HepG2 (cell line): Measurements from ENCODE around the gene FIS1. TPM values are rescaled to one million over a fixed set of nuclear protein-coding genes. Genes with fewer than 3 reads are reported as not detected.
A peak's percentile ranks its signal among the peaks of the same experiment; 100 is the strongest.

Source experiments
- AKNA ChIP-seq: sonication (generic); formaldehyde crosslinking; IDR thresholded peaks from 2 replicates; pipeline ENCODE4 v1.4.0; 2020; ENCODE audit warnings: missing genetic modification reagents, borderline replicate concordance
- ATF6 ChIP-seq: sonication (generic); formaldehyde crosslinking; conservative IDR thresholded peaks from 2 replicates; pipeline ENCODE4 v1.4.0; 2020; ENCODE audit warnings: missing genetic modification reagents
- CERS6 ChIP-seq: sonication (generic); formaldehyde crosslinking; IDR thresholded peaks from 2 replicates; pipeline ENCODE4 v1.5.0; 2020; ENCODE audit warnings: missing genetic modification reagents
- ELF1 ChIP-seq: sonication (generic); formaldehyde crosslinking; IDR thresholded peaks from 2 replicates; pipeline ENCODE4 v1.4.0; 2020; ENCODE audit warnings: missing genetic modification reagents
- HOXD1 ChIP-seq: sonication (generic); formaldehyde crosslinking; IDR thresholded peaks from 2 replicates; pipeline ENCODE4 v1.5.0; 2020; ENCODE audit warnings: missing genetic modification reagents
- MED13 ChIP-seq: sonication (generic); formaldehyde crosslinking; IDR thresholded peaks from 2 replicates; pipeline ENCODE4 v1.5.0; 2020; ENCODE audit warnings: missing genetic modification reagents
- POLR2A ChIP-seq, 2 experiments: IDR thresholded peaks; 2 replicates each; pipeline ENCODE4 v1.6.1; 2011; ENCODE audit warnings: low read depth in 2 of 2, low read length in 2 of 2, mild to moderate bottlenecking in 1 of 2, moderate library complexity in 1 of 2; ENCODE audit not compliant: insufficient read depth in 1 of 2
- RARG ChIP-seq: sonication (generic); formaldehyde crosslinking; IDR thresholded peaks from 2 replicates; pipeline ENCODE4 v1.4.0; 2020; ENCODE audit warnings: low read depth, mild to moderate bottlenecking, missing genetic modification reagents
- REPIN1 ChIP-seq: sonication (generic); formaldehyde crosslinking; IDR thresholded peaks from 2 replicates; pipeline ENCODE4 v1.8.0; 2022; ENCODE audit warnings: missing genetic modification reagents, low read depth, mild to moderate bottlenecking, borderline replicate concordance
- RFXANK ChIP-seq: IDR thresholded peaks from 2 replicates; pipeline ENCODE4 v1.6.1; 2016
- TBX2 ChIP-seq: sonication (generic); formaldehyde crosslinking; IDR thresholded peaks from 2 replicates; pipeline ENCODE4 v1.5.0; 2020; ENCODE audit warnings: missing genetic modification reagents, mild to moderate bottlenecking, borderline replicate concordance
- ZNF276 ChIP-seq: sonication (generic); formaldehyde crosslinking; IDR thresholded peaks from 2 replicates; pipeline ENCODE4 v1.4.0; 2020; ENCODE audit warnings: mild to moderate bottlenecking, low read depth, missing genetic modification reagents
- ZNF430 ChIP-seq: sonication (generic); formaldehyde crosslinking; IDR thresholded peaks from 2 replicates; pipeline ENCODE4 v1.9.0; 2021; ENCODE audit warnings: mild to moderate bottlenecking, missing genetic modification reagents
- ZNF563 ChIP-seq: sonication (generic); formaldehyde crosslinking; IDR thresholded peaks from 2 replicates; pipeline ENCODE4 v1.8.0; 2022; ENCODE audit warnings: mild to moderate bottlenecking, moderate library complexity, missing genetic modification reagents
- ZNF674 ChIP-seq: sonication (generic); formaldehyde crosslinking; IDR thresholded peaks from 2 replicates; pipeline ENCODE4 v1.5.0; 2020; ENCODE audit warnings: low read depth, mild to moderate bottlenecking, missing genetic modification reagents
- polyA plus RNA-seq, 8 experiments: library from polyadenylated mRNA; depleted of rRNA in 3 of 8; stranded (reverse) in 7 of 8; unstranded in 1 of 8; fragments of >200 nt; fragmentation: Illumina TruSeq in 4 of 8; extraction: Trizol in 4 of 8; gene quantifications; 2 replicates each; pipeline versions ENCODE4 v1.2.1 to v1.2.3, GENCODE V29; 2011 to 2016; ENCODE audit warnings: low read depth in 4 of 8, missing spikeins in 1 of 8, mixed read lengths in 1 of 8; ENCODE audit not compliant: insufficient read depth in 1 of 8
- total RNA-seq, 5 experiments: library from RNA; depleted of rRNA; stranded (reverse); fragments of >200 nt; fragmentation: Illumina TruSeq; extraction: Trizol; gene quantifications; 2 replicates each; pipeline ENCODE4 v1.2.3, GENCODE V29; 2016; ENCODE audit warnings: low read depth in 1 of 5
- TF ChIP-seq, protein P1 (sequence below): sonication (generic); formaldehyde crosslinking; IDR thresholded peaks from 2 replicates; pipeline ENCODE4 v1.8.1; 2023; ENCODE audit warnings: missing genetic modification reagents, mild to moderate bottlenecking, borderline replicate concordance

The FIS1 gene
- total and polyA plus RNA-seq, 2 of the 13 experiments (the other 11 are each of a cell fraction or from before 2014, with no cell fraction given): 97.5 to 101 TPM

DNA sequence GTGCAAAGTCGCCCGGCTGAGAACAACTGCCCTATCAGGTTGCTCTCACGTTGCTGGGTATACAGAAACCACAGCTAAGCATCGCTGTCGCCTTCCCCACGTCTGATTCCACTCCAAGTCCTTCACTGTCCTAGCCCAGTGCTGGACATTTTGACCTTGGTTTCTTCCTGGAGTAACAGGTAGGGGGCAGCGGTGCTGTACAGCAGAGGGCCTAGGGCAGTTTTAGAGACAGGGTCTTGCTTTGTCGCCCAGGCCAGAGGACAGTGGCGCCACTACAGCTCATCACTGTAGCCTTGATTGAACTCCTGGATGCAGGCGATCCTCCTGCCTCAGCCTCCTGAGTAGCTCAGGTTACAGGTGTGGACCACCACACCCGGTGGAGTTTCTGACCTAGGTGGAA, 9.8 kb downstream of the FIS1 start (continued):
- no peak for TF ChIP-seq ZNF276 (CRISPR knock-in tag)
- no peak for TF ChIP-seq AKNA
- no peak for TF ChIP-seq MED13 (CRISPR knock-in tag)
- TF ChIP-seq, protein P1, sequence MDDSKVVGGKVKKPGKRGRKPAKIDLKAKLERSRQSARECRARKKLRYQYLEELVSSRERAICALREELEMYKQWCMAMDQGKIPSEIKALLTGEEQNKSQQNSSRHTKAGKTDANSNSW: no peak
- TF ChIP-seq POLR2A (IDR thresholded peaks at IDR 0.05; ENCODE audit: insufficient read depth in 1 of 2, low read depth in 2 of 2, low read length in 2 of 2): 0 out of 4 replicates have a peak, but pooled peaks of 1 of the 2 experiments have one; percentile 42
- no peak for TF ChIP-seq CERS6 (CRISPR knock-in tag)
- no peak for TF ChIP-seq ZNF563 (CRISPR knock-in tag)
- TF ChIP-seq ELF1 (CRISPR knock-in tag): no peak
- TF ChIP-seq RARG (CRISPR knock-in tag): no peak
- TF ChIP-seq HOXD1 (CRISPR knock-in tag): no peak
- no peak for TF ChIP-seq ZNF430 (CRISPR knock-in tag)
- no peak for TF ChIP-seq ZNF674 (CRISPR knock-in tag)
- TF ChIP-seq REPIN1 (CRISPR knock-in tag): no peak
- TF ChIP-seq ATF6 (CRISPR knock-in tag): no peak
- no peak for TF ChIP-seq RFXANK (CRISPR knock-in tag)
- no peak for TF ChIP-seq TBX2 (CRISPR knock-in tag)
